ENCODE measurements around the gene TMEM272.

Gene TMEM272, protein sequence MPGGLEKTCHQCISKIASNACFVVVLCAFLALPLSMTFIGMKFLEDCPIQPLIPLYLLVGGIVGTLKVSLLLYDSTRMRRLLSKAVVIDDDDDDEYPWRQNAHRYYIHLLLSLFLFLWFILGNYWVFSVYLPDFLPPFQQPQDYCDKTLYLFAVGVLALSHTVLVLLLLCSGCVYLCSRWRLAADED

DNA sequence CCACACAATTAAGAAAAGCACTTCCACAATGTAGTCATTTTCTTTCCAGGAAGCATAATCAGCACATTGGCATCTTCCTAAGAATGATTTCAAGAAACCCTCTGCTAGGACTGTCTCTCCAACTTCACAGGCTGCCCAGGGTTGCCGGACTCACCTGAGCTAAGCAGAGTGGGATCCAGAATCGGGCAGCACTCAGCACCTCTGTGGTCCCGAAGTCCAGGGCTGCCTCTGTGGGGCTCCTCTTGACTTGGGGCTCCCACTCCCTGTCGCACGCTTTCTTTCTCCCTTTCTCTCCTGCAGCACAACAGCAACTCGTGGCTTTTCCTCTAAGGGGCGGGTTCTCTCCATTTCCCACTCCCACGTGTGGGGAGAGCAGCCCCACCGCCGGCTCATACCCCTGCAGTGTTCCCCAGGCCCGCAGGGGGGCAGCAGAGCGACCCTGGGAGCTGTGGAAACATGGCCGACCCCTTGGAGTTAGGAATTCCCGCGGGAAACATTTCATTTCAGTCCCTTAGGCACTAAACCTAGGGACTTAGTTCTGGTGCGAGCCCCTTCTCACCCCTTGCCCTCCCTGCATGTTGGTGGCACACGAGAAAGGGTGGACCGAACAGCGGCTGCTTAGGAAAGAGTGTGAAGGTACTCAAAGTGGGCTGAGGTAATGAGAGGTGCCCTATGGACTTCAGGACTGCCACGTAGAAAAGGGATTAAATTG is at the start of gene TMEM272:
Gene TMEM272 (minus strand): TSS at position 316 of the 712 bp plus-strand sequence. CDS start 6,647 bp downstream, outside the sequence.
- ChIA-PET POLR2A (no interaction called here), CTCF (interaction anchor here (0.6 to 1.0 kb wide), 3 partner anchors 77 to 283 kb away, joined by 3 read pairs; no protein-coding TSS in a partner anchor)
- DNase-seq (ENCODE audit: extremely low spot score): peak; percentile 89
- TF ChIP-seq HDGF (IDR thresholded peaks at IDR 0.05; ENCODE audit: borderline replicate concordance) (no peak), ZNF384 (IDR thresholded peaks at IDR 0.05) (no peak), SUZ12 (IDR thresholded peaks at IDR 0.05) (no peak), FOXM1 (IDR thresholded peaks at IDR 0.05; ENCODE audit: borderline replicate concordance) (no peak), FOXK2 (IDR thresholded peaks at IDR 0.05) (no peak), L3MBTL2 (conservative IDR thresholded peaks at IDR 0.05) (peak; percentile 82), FOXA1 (IDR thresholded peaks at IDR 0.05) (no peak), LEF1 (IDR thresholded peaks at IDR 0.05; ENCODE audit: borderline replicate concordance) (no peak), ARNT (IDR thresholded peaks at IDR 0.05) (no peak), PKNOX1 (IDR thresholded peaks at IDR 0.05) (no peak), TARDBP (IDR thresholded peaks at IDR 0.05) (no peak), BHLHE40 (IDR thresholded peaks at IDR 0.05; ENCODE audit: borderline replicate concordance) (no peak), SP1 (IDR thresholded peaks at IDR 0.05) (no peak), ELF4 (IDR thresholded peaks at IDR 0.05) (no peak), NFRKB (IDR thresholded peaks at IDR 0.05) (peak; percentile 24; the same call in 1 of the 2 replicates), CTBP1 (IDR thresholded peaks at IDR 0.05; ENCODE audit: borderline replicate concordance) (no peak)

- ChIA-PET POLR2A (no interaction called here), CTCF (interaction anchor here (3.4 kb wide), 1 partner anchor 233 kb away, joined by 10 read pairs; no protein-coding TSS in a partner anchor)
- TF ChIP-seq SP1 (IDR thresholded peaks at IDR 0.05) (no peak), FOXM1 (IDR thresholded peaks at IDR 0.05; ENCODE audit: borderline replicate concordance) (no peak)
- DNase-seq (ENCODE audit: extremely low spot score): no peak
Observed at GRCh38 chr13:51894239-51894638, 49.3 kb upstream of the TMEM272 start.

- TF ChIP-seq CTBP1 (IDR thresholded peaks at IDR 0.05; ENCODE audit: borderline replicate concordance) (no peak), ARNT (IDR thresholded peaks at IDR 0.05) (no peak), TARDBP (IDR thresholded peaks at IDR 0.05) (no peak), ELF4 (IDR thresholded peaks at IDR 0.05) (no peak), FOXM1 (IDR thresholded peaks at IDR 0.05; ENCODE audit: borderline replicate concordance) (no peak), SUZ12 (IDR thresholded peaks at IDR 0.05) (no peak), NFRKB (IDR thresholded peaks at IDR 0.05) (no peak), BHLHE40 (IDR thresholded peaks at IDR 0.05; ENCODE audit: borderline replicate concordance) (no peak), PKNOX1 (IDR thresholded peaks at IDR 0.05) (no peak), L3MBTL2 (conservative IDR thresholded peaks at IDR 0.05) (no peak), HDGF (IDR thresholded peaks at IDR 0.05; ENCODE audit: borderline replicate concordance) (no peak), ZNF384 (IDR thresholded peaks at IDR 0.05) (no peak), FOXK2 (IDR thresholded peaks at IDR 0.05) (no peak), LEF1 (IDR thresholded peaks at IDR 0.05; ENCODE audit: borderline replicate concordance) (no peak), FOXA1 (IDR thresholded peaks at IDR 0.05) (no peak)
- POLR2A ChIA-PET: no interaction called here
- DNase-seq (ENCODE audit: extremely low spot score): no peak
- CTCF ChIA-PET: interaction anchor here (0.9 kb wide), 1 partner anchor 236 kb away, joined by 3 read pairs; the partner anchor contains the start of gene NEK5
Observed at GRCh38 chr13:51892657-51893056, 47.7 kb upstream of the TMEM272 start.

- CTCF ChIA-PET: no interaction called here
- TF ChIP-seq SUZ12 (IDR thresholded peaks at IDR 0.05) (no peak), PKNOX1 (IDR thresholded peaks at IDR 0.05) (no peak), FOXM1 (IDR thresholded peaks at IDR 0.05; ENCODE audit: borderline replicate concordance) (no peak), SP1 (IDR thresholded peaks at IDR 0.05) (no peak), FOXA1 (IDR thresholded peaks at IDR 0.05) (no peak)
Observed at GRCh38 chr13:51887468-51887867, 42.5 kb upstream of the TMEM272 start.

GRCh38 chr13:51885651-51886050 is 40.7 kb upstream of the TMEM272 start:
- CTCF ChIA-PET: no interaction called here

More at GRCh38 chr13:51887468-51887867, 42.5 kb upstream of the TMEM272 start:
- DNase-seq (ENCODE audit: extremely low spot score): no peak
- POLR2A ChIA-PET: no interaction called here

More at GRCh38 chr13:51885651-51886050, 40.7 kb upstream of the TMEM272 start:
- DNase-seq (ENCODE audit: extremely low spot score): no peak
- POLR2A ChIA-PET: no interaction called here
- TF ChIP-seq FOXM1 (IDR thresholded peaks at IDR 0.05; ENCODE audit: borderline replicate concordance): no peak
- TF ChIP-seq L3MBTL2 (conservative IDR thresholded peaks at IDR 0.05): no peak
- TF ChIP-seq ZNF384 (IDR thresholded peaks at IDR 0.05): no peak
- TF ChIP-seq BHLHE40 (IDR thresholded peaks at IDR 0.05; ENCODE audit: borderline replicate concordance): no peak
- TF ChIP-seq ARNT (IDR thresholded peaks at IDR 0.05): no peak
- no peak for TF ChIP-seq PKNOX1 (IDR thresholded peaks at IDR 0.05)
- no peak for TF ChIP-seq NFRKB (IDR thresholded peaks at IDR 0.05)
- TF ChIP-seq ELF4 (IDR thresholded peaks at IDR 0.05): no peak

All from HEK293T (cell line).